Left ventricle myocardium inferior (tissue), 1 donor: ENCODE measurements around the gene PLEKHG5. TPM values are rescaled to one million over a fixed set of nuclear protein-coding genes. Genes with fewer than 3 reads are reported as not detected.
A peak's percentile ranks its signal among the peaks of the same experiment; 100 is the strongest.
"Not testable (repeated sequence)": the region's sequence is repeated elsewhere in the genome, so short reads cannot be mapped to it uniquely, and the experiment has no call there.

Experiments used
- DNase-seq: peaks from one replicate; pipeline ENCODE4 v3.0.0-alpha.2; 2020
- H3K27ac ChIP-seq: fragments of 200-600 bp; replicated peaks from 2 replicates; pipeline ENCODE4 v1.8.0; 2021
- H3K27me3 ChIP-seq: fragments of 200-600 bp; 2 replicates; pipeline ENCODE4 v1.8.0; 2021; ENCODE audit warnings: low read depth
- H3K36me3 ChIP-seq: fragments of 200-600 bp; 2 replicates; pipeline ENCODE4 v1.8.0; 2021
- H3K4me1 ChIP-seq: fragments of 200-600 bp; 2 replicates; pipeline ENCODE4 v1.8.0; 2021
- H3K4me3 ChIP-seq: fragments of 200-600 bp; 2 replicates; pipeline ENCODE4 v1.8.0; 2021; ENCODE audit warnings: mild to moderate bottlenecking, moderate library complexity
- H3K9me3 ChIP-seq: fragments of 200-600 bp; replicated peaks from 2 replicates; pipeline ENCODE4 v1.8.0; 2021
- intact Hi-C: fragments of 100-400 bp; cut with micrococcal nuclease; formaldehyde crosslinking; loops from one replicate; pipeline ENCODE4 v1.11.0; 2022
- total RNA-seq: library from RNA; stranded (reverse); fragmentation: NEBNext Ultra II Directional; extraction: Animal tissue kit (Norgen Biotek cat#: 25700); gene quantifications from one replicate; pipeline ENCODE4 v1.2.1, GENCODE V29; 2021
- TF ChIP-seq, protein P1 (sequence below): fragments of 200-600 bp; IDR thresholded peaks from 2 replicates; pipeline ENCODE4 v1.8.0; 2021; ENCODE audit warnings: antibody characterized with exemption, mild to moderate bottlenecking, borderline replicate concordance
- donor health status: DM: no; HTN: yes; CAD: no; lungs with severe emphysema.

The PLEKHG5 gene
- total RNA-seq, 1 donor from 2014 or later = 16.2 TPM

DNA sequence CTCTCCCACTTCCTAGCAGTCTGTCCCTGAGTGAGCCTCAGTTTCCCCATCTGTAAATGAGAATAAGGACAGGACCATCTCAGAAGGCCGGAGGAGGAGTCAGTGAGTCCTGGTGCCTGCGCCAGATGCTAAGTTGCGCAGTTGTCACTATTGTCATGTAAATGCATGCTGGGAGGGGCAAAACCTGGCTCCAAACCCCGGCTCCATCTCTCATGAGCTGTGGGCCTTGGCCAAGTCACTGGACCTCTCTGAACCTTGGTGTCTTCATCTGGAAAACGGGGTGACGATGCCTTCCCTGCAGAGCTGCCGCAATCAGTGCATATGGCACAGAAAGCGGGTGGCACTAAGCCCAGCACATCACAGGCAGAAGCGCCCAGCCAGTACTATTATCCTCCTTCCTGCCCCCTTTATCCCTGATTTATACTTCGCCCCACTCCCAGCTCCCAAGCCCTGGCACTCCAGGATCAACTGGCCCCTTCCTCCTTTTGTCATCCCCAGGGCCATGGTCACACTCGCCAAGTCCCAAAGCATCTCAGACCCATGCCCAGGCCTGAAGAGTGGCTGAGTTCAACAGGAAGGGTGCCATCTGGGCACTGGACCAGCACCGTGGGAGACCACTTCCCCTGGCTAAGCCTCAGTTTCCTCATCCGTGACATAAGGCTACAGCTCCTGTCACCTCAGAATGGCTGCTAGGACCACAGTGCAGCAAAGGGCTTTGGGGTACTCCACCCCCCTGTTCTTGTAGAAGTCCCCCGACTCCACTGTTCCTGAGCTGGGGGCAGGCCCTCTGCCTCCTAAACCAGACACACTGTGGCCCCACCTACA, 4.3 kb upstream of the PLEKHG5 start:
- no peaks in the 10 kb centered on the region for H3K36me3 ChIP-seq
- TF ChIP-seq, protein P1, sequence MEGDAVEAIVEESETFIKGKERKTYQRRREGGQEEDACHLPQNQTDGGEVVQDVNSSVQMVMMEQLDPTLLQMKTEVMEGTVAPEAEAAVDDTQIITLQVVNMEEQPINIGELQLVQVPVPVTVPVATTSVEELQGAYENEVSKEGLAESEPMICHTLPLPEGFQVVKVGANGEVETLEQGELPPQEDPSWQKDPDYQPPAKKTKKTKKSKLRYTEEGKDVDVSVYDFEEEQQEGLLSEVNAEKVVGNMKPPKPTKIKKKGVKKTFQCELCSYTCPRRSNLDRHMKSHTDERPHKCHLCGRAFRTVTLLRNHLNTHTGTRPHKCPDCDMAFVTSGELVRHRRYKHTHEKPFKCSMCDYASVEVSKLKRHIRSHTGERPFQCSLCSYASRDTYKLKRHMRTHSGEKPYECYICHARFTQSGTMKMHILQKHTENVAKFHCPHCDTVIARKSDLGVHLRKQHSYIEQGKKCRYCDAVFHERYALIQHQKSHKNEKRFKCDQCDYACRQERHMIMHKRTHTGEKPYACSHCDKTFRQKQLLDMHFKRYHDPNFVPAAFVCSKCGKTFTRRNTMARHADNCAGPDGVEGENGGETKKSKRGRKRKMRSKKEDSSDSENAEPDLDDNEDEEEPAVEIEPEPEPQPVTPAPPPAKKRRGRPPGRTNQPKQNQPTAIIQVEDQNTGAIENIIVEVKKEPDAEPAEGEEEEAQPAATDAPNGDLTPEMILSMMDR = no peak
- intact Hi-C loops = no loop called here
- peak overlapping the region; percentile 79 for H3K4me3 ChIP-seq
- no peaks in the 10 kb centered on the region for H3K27me3 ChIP-seq
- H3K9me3 ChIP-seq = no peaks in the 10 kb centered on the region
- H3K27ac ChIP-seq = peak overlapping the region; percentile 79
- peak; percentile 19 for DNase-seq
- H3K4me1 ChIP-seq = peaks cover 94% of the 10 kb centered on the region

DNA sequence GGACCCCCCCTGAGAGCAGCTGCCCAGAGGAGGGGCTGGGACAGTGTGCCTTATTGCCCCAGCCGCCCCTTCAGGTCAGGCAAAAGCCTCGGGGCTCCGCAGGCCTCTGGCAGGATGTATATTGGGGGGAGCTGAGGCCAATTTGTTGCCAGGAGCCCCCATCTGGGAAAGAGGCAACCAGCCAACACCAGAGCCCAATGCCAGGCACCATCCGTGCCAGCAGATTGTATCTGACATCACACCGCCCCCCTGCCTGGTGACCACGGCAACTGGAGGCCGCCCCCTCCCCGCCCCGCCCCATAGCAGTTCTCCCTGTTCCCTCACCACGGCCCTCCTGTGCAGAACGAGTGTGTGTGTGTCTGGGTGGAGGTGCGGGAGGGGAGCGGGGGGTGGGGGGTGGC, 3.6 kb upstream of the PLEKHG5 start:
- Histone ChIP-seq H3K27ac (peak overlapping the region; percentile 79), H3K9me3 (no peaks in the 10 kb centered on the region), H3K36me3 (no peaks in the 10 kb centered on the region), H3K4me3 (peak overlapping the region; percentile 79), H3K4me1 (peaks cover 95% of the 10 kb centered on the region), H3K27me3 (no peaks in the 10 kb centered on the region)
- DNase-seq = peak; percentile 28
- TF ChIP-seq, protein P1 = no peak
- intact Hi-C loops = no loop called here

DNA sequence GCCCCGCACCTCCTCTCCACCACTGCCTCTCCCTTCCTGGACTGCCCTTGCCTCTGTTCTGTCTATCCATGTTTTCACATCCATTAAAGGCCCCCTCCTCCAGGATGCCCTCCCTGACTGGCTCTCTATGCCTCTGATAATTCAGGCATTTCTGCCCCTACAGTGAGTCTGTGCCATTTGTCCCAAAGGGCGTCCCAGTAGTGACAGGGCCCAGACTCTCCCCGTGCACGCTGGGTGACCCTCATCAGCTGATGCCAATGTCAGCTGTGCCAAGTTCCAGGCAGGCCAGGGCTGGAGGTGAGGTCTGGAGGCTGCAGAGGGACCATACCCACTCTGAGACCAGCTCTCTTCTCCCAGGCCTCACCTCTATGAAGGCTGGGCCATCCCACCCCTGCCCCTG, 3.2 kb upstream of the PLEKHG5 start:
- DNase-seq = peak; percentile 59
- intact Hi-C loops = no loop called here
- H3K4me3 ChIP-seq = peak overlapping the region; percentile 79
- no peaks in the 10 kb centered on the region for H3K9me3 ChIP-seq
- no peaks in the 10 kb centered on the region for H3K36me3 ChIP-seq
- TF ChIP-seq, protein P1 = no peak
- peak overlapping the region; percentile 79 for H3K27ac ChIP-seq
- peaks cover 95% of the 10 kb centered on the region for H3K4me1 ChIP-seq
- no peaks in the 10 kb centered on the region for H3K27me3 ChIP-seq

DNA sequence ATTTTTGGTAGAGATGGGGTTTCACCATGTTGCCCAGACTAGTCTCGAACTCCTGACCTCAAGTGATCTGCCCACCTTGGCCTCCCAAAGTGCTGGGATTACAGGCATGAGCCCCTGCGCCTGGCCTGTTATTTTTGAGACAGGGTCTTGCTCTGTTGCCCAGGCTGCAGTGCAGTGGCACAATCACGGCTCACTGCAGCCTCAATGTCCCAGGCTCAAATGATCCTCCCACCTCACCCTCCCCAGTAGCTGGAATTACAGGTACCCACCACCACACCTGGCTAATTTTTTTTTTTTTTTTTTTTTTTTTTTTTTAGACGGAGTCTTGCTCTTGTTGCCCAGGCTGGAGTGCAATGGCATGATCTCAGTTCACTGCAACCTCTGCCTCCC, 2.4 kb upstream of the PLEKHG5 start:
- not testable (repeated sequence) for H3K27me3 ChIP-seq, H3K36me3 ChIP-seq

DNA sequence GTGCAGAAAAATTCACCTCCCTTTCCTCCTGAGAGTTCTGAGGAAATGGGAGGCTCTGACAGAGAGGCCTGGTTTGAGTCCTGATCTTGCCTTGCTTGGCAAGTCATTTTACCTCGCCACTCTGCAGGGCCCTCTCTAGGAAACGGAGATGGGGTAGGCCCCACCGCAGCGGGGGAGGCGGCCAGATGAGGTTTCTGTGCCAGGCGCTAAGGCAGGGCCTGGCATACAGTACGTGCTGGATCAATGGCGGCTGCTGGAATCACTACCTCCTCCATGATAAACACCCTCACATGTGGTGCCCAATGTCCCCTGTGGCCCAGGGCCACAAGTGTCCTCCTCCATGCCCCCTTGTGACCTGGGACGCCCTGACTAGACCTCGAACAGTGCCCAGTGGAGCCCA, 499 bp upstream of the PLEKHG5 start:
- Histone ChIP-seq H3K9me3 (no peaks in the 10 kb centered on the region), H3K27ac (peak overlapping the region; percentile 79), H3K4me1 (peaks cover 99% of the 10 kb centered on the region), H3K4me3 (peak overlapping the region; percentile 69), H3K36me3 (no peaks in the 10 kb centered on the region), H3K27me3 (no peaks in the 10 kb centered on the region)
- no peak for DNase-seq
- TF ChIP-seq, protein P1 = no peak
- intact Hi-C loops = no loop called here

More for the DNA sequence above, 2.4 kb upstream of the PLEKHG5 start:
- Histone ChIP-seq H3K27ac (peak overlapping the region; percentile 79), H3K4me1 (peaks cover 95% of the 10 kb centered on the region)
- H3K4me3 ChIP-seq, H3K9me3 ChIP-seq, DNase-seq, intact Hi-C loops: not testable (repeated sequence)

DNA sequence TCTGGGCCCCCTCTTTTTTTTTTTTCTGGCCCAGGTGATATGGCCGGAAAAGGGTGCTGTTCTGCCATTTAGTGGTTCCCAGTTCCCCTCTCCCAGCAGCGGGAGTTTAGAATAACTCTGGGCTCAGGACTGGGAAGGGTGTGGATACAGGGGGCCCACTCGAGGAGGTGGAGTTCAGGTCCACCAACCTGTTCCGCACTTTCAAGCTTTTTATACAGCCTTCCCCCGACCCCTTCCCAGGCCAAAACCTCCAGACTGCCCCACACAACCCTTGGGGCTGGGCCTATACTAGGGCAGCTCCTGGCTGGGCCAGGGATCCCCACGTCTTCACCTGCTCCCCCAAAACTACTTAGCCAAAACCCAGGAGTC, 402 bp downstream of the PLEKHG5 start:
- H3K27ac ChIP-seq = peak overlapping the region; percentile 79
- TF ChIP-seq, protein P1 = no peak
- peak overlapping the region; percentile 69 for H3K4me3 ChIP-seq
- no peaks in the 10 kb centered on the region for H3K9me3 ChIP-seq
- no peak for DNase-seq
- peaks cover 99% of the 10 kb centered on the region for H3K4me1 ChIP-seq
- no peaks in the 10 kb centered on the region for H3K36me3 ChIP-seq
- peaks cover 4% of the 10 kb centered on the region for H3K27me3 ChIP-seq
- intact Hi-C loops = no loop called here
